Neural progenitor cell (in vitro differentiated cells): ENCODE measurements around the gene PRR19. TPM values are rescaled to one million over a fixed set of nuclear protein-coding genes. Genes with fewer than 3 reads are reported as not detected.

Experiments
- DNase-seq: peaks from one replicate; pipeline ENCODE4 v3.0.0-alpha.2; 2016; ENCODE audit warnings: low spot score
- H2AFZ ChIP-seq: fragments of 200-600 bp; sonication (generic); replicated peaks from 2 replicates; pipeline ENCODE4 v1.6.1; 2016; ENCODE audit warnings: antibody characterized with exemption
- H3F3A ChIP-seq: fragments of 200-600 bp; sonication (generic); 2 replicates; pipeline ENCODE4 v1.6.1; 2016; ENCODE audit warnings: antibody characterized with exemption, low read depth
- H3K27ac ChIP-seq: fragments of 200-600 bp; sonication (generic); 2 replicates; pipeline ENCODE4 v1.5.1; 2016; ENCODE audit warnings: mild to moderate bottlenecking
- H3K27me3 ChIP-seq: fragments of 200-600 bp; sonication (generic); 2 replicates; pipeline ENCODE4 v1.6.1; 2016; ENCODE audit warnings: mild to moderate bottlenecking, moderate library complexity
- H3K36me3 ChIP-seq: fragments of 200-600 bp; sonication (generic); 2 replicates; pipeline ENCODE4 v1.5.1; 2016
- H3K4me1 ChIP-seq: fragments of 200-600 bp; sonication (generic); 2 replicates; pipeline ENCODE4 v1.6.1; 2016; ENCODE audit warnings: mixed run types
- H3K4me2 ChIP-seq: fragments of 200-600 bp; sonication (generic); 2 replicates; pipeline ENCODE4 v1.6.1; 2016
- H3K4me3 ChIP-seq: fragments of 200-600 bp; sonication (generic); 2 replicates; pipeline ENCODE4 v1.5.1; 2016
- H3K79me2 ChIP-seq: fragments of 200-600 bp; sonication (generic); 2 replicates; pipeline ENCODE4 v1.6.1; 2016; ENCODE audit warnings: low read depth
- H3K9ac ChIP-seq: fragments of 200-600 bp; sonication (generic); 2 replicates; pipeline ENCODE4 v1.6.1; 2016
- H3K9me3 ChIP-seq: fragments of 200-600 bp; sonication (generic); 2 replicates; pipeline ENCODE4 v1.5.1; 2016; ENCODE audit warnings: low read depth
- H4K20me1 ChIP-seq: fragments of 200-600 bp; sonication (generic); 2 replicates; pipeline ENCODE4 v1.6.1; 2016; ENCODE audit warnings: low read depth
- H3K27ac Mint-ChIP-seq: 3 replicates; pipeline ENCODE4 v1.8.0; 2021; ENCODE audit warnings: mixed read lengths
- H3K27me3 Mint-ChIP-seq: 2 replicates; pipeline ENCODE4 v1.8.0; 2022; ENCODE audit warnings: low read depth, mild to moderate bottlenecking, inconsistent platforms, moderate library complexity, mixed read lengths; ENCODE audit not compliant: insufficient read depth
- H3K36me3 Mint-ChIP-seq: 3 replicates; pipeline ENCODE4 v1.8.0; 2021; ENCODE audit warnings: mixed read lengths
- H3K4me1 Mint-ChIP-seq: 3 replicates; pipeline ENCODE4 v1.8.0; 2021; ENCODE audit warnings: mixed read lengths
- H3K4me3 Mint-ChIP-seq: 3 replicates; pipeline ENCODE4 v1.8.0; 2021; ENCODE audit warnings: mild to moderate bottlenecking, moderate library complexity, mixed read lengths
- H3K9me3 Mint-ChIP-seq: 3 replicates; pipeline ENCODE4 v1.8.0; 2020; ENCODE audit warnings: mixed read lengths
- EZH2 ChIP-seq: fragments of 200-600 bp; sonication (generic); IDR thresholded peaks from 2 replicates; pipeline ENCODE4 v1.6.1; 2017; ENCODE audit warnings: antibody characterized with exemption, mild to moderate bottlenecking, moderate library complexity
- EZH2phosphoT487 ChIP-seq: fragments of 200-600 bp; sonication (generic); IDR thresholded peaks from 2 replicates; pipeline ENCODE4 v1.6.1; 2017; ENCODE audit warnings: antibody characterized with exemption
- total RNA-seq: library from RNA; depleted of rRNA; stranded (reverse); fragments of >200 nt; gene quantifications from 2 replicates; pipeline ENCODE4 v1.2.3, GENCODE V29; 2015; ENCODE audit warnings: low replicate concordance
- TF ChIP-seq, protein P1 (sequence below): fragments of 200-600 bp; sonication (generic); IDR thresholded peaks from 2 replicates; pipeline ENCODE4 v1.5.1; 2017; ENCODE audit warnings: antibody characterized with exemption, mild to moderate bottlenecking

PRR19 gene
- total RNA-seq, 1 donor from 2014 or later, result 1.0 TPM

DNA sequence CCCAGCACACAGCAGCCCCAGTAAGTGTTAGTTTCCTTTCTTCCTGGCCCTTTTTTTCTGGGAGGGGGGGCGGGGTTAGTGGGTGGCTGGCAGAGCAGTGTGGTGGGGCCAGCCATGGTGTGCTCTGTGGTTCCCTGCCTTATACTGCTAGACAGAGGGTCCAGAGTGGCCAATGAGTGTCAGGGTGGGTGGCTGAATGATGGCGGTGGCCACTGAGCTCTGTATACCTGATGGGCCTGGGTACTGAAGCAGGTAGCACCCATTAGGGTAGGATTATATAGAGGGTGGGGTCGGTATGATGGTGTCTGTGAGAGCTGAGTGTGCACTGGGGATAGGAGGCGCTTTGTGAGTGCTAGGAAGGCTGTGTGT, 19.1 kb upstream of the PRR19 start:
- H3K36me3 Mint-ChIP-seq, result peaks cover 5% of the 10 kb centered on the region
- DNase-seq, result no peak
- H3K4me3 Mint-ChIP-seq, result peak overlapping the region; percentile 81
- Histone ChIP-seq H3K27ac (no peak overlapping the region), H3K4me2 (peak overlapping the region; percentile 87), H3K36me3 (no peaks in the 10 kb centered on the region), H4K20me1 (peaks cover 37% of the 10 kb centered on the region), H3K4me1 (peaks cover 47% of the 10 kb centered on the region), H3K27me3 (no peaks in the 10 kb centered on the region), H3K9me3 (no peaks in the 10 kb centered on the region), H2AFZ (no peak overlapping the region), H3F3A (peaks cover 56% of the 10 kb centered on the region), H3K4me3 (peak overlapping the region; percentile 50), H3K9ac (no peak overlapping the region), H3K79me2 (peaks cover 35% of the 10 kb centered on the region)
- H3K9me3 Mint-ChIP-seq, result no peaks in the 10 kb centered on the region
- peaks cover 16% of the 10 kb centered on the region for H3K27me3 Mint-ChIP-seq
- TF ChIP-seq EZH2phosphoT487 (no peak), EZH2 (no peak)
- peaks cover 47% of the 10 kb centered on the region for H3K4me1 Mint-ChIP-seq
- H3K27ac Mint-ChIP-seq, result no peak overlapping the region

DNA sequence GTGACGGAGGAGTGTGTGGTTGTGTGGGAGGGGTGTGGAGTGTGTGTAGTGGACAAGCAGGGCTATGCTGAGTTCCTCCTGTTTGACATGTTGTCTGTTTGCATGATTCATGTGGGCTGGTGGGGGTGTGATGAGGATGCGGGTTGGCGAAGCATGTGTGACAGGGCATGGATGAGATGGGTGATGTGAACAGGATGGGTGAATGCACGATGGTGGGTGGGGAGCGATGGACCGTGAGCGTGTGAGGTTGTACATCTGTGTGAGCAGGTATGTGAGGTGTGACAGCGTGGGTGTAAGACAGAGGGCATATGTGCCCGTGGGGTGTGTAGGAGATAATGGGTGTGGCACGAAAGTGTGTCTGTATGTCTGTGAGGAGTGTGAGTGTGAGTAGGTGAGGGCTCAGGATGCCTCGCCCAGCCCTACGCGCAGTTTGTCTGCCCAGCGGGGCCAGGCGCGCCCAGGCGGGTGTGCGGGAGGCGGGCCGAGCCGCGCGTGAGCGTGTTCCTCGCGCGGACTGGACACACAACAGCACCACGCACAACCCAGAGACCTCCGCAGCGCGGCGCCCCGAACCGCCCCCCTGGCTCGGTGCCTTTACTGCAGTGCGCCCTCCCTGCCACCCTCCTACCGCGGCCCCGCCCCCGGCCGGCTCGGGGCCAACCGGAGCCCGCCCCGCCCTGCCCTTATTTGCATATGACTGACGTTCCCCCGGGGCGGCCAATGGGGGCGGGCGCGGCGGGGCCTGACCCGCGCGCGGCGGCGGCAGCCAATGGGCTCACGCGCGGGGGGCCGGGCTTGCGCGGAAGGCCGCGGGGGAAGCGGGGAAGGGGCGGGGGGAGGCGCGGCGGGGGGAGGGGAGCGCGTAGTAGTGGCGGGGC, 18.5 kb upstream of the PRR19 start:
- H2AFZ ChIP-seq, result no peak overlapping the region
- peaks cover 35% of the 10 kb centered on the region for H3K79me2 ChIP-seq
- no peak overlapping the region for H3K4me3 Mint-ChIP-seq
- H3K4me2 ChIP-seq, result peak overlapping the region; percentile 87
- H4K20me1 ChIP-seq, result peaks cover 40% of the 10 kb centered on the region
- no peaks in the 10 kb centered on the region for H3K9me3 ChIP-seq
- peaks cover 5% of the 10 kb centered on the region for H3K36me3 Mint-ChIP-seq
- H3K4me1 ChIP-seq, result peaks cover 47% of the 10 kb centered on the region
- H3K9ac ChIP-seq, result no peak overlapping the region
- TF ChIP-seq, protein P1, sequence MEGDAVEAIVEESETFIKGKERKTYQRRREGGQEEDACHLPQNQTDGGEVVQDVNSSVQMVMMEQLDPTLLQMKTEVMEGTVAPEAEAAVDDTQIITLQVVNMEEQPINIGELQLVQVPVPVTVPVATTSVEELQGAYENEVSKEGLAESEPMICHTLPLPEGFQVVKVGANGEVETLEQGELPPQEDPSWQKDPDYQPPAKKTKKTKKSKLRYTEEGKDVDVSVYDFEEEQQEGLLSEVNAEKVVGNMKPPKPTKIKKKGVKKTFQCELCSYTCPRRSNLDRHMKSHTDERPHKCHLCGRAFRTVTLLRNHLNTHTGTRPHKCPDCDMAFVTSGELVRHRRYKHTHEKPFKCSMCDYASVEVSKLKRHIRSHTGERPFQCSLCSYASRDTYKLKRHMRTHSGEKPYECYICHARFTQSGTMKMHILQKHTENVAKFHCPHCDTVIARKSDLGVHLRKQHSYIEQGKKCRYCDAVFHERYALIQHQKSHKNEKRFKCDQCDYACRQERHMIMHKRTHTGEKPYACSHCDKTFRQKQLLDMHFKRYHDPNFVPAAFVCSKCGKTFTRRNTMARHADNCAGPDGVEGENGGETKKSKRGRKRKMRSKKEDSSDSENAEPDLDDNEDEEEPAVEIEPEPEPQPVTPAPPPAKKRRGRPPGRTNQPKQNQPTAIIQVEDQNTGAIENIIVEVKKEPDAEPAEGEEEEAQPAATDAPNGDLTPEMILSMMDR, result no peak
- TF ChIP-seq EZH2phosphoT487 (no peak), EZH2 (no peak)
- H3K9me3 Mint-ChIP-seq, result no peaks in the 10 kb centered on the region
- peaks cover 15% of the 10 kb centered on the region for H3K27me3 Mint-ChIP-seq
- H3K4me3 ChIP-seq, result peak overlapping the region; percentile 50
- H3F3A ChIP-seq, result peaks cover 56% of the 10 kb centered on the region
- H3K27ac Mint-ChIP-seq, result no peak overlapping the region
- H3K27me3 ChIP-seq, result no peaks in the 10 kb centered on the region
- peaks cover 44% of the 10 kb centered on the region for H3K4me1 Mint-ChIP-seq
- no peaks in the 10 kb centered on the region for H3K36me3 ChIP-seq
- peak overlapping the region; percentile 89 for H3K27ac ChIP-seq
- DNase-seq, result peak; percentile 98

DNA sequence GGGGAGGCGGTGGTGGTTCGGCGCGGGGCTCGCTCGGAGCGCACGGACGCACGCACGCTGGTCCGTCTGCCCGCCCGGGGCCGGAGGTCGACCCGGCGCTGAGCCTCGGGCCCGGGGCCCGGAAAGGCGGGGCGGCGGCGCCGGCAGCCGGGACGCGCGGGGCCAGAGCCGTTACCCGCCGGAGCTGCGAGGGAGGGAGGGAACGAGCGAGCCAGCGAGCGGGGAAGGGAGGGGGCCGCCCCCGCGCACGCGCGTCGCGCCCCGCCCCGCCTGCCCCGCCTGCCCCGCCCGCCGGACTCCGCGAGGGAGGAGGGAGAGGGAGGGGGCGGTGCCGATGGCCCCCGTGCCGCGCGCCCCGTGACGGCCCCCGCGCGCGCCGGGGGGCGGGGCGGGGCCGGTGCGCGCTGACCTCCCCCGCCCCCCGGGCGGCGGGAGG, 17.8 kb upstream of the PRR19 start:
- Histone ChIP-seq H3K27ac (peak overlapping the region; percentile 89), H3K36me3 (no peaks in the 10 kb centered on the region), H3K79me2 (peaks cover 32% of the 10 kb centered on the region), H4K20me1 (peaks cover 46% of the 10 kb centered on the region), H3K9me3 (no peaks in the 10 kb centered on the region), H3K4me1 (peaks cover 42% of the 10 kb centered on the region), H3K27me3 (no peaks in the 10 kb centered on the region), H3K4me2 (no peak overlapping the region), H3K9ac (no peak overlapping the region), H3K4me3 (peak overlapping the region; percentile 50), H3F3A (peaks cover 50% of the 10 kb centered on the region), H2AFZ (no peak overlapping the region)
- Mint-ChIP-seq H3K4me1 (peaks cover 37% of the 10 kb centered on the region), H3K4me3 (no peak overlapping the region), H3K27ac (no peak overlapping the region), H3K36me3 (peaks cover 5% of the 10 kb centered on the region), H3K27me3 (peaks cover 14% of the 10 kb centered on the region), H3K9me3 (no peaks in the 10 kb centered on the region)
- no peak for TF ChIP-seq EZH2phosphoT487
- TF ChIP-seq, protein P1, result no peak
- TF ChIP-seq EZH2, result no peak
- DNase-seq, result peak; percentile 88
